ENCODE results near the gene CSF3R.

The CSF3R gene

GRCh38 chr1:36455386-36455785, 27.3 kb downstream of the CSF3R start:
- peaks cover 57% of the 10 kb centered on the region for H3K36me3 ChIP-seq (ENCODE audit: control insufficient read depth, insufficient read depth, low read length)

GRCh38 chr1:36453600-36454388, 28.9 kb downstream of the CSF3R start:
- Histone ChIP-seq H3K9me3 (ENCODE audit: control insufficient read depth, insufficient read depth, low read length) (no peaks in the 10 kb centered on the region), H3K4me3 (ENCODE audit: low read depth, low read length) (no peak overlapping the region), H3K27me3 (ENCODE audit: control insufficient read depth, insufficient read depth, low read length) (no peaks in the 10 kb centered on the region), H3K9ac (ENCODE audit: low read depth, low read length) (no peak overlapping the region), H3K27ac (ENCODE audit: low read depth, low read length) (no peak overlapping the region), H3K36me3 (ENCODE audit: control insufficient read depth, insufficient read depth, low read length) (peaks cover 43% of the 10 kb centered on the region), H3K4me1 (ENCODE audit: control insufficient read depth, insufficient read depth, low read length) (no peaks in the 10 kb centered on the region; the same call in 1 of the 2 replicates)

More at GRCh38 chr1:36455386-36455785, 27.3 kb downstream of the CSF3R start:
- Histone ChIP-seq H3K4me1 (ENCODE audit: control insufficient read depth, insufficient read depth, low read length) (no peaks in the 10 kb centered on the region), H3K27ac (ENCODE audit: low read depth, low read length) (no peak overlapping the region), H3K9ac (ENCODE audit: low read depth, low read length) (no peak overlapping the region), H3K27me3 (ENCODE audit: control insufficient read depth, insufficient read depth, low read length) (no peaks in the 10 kb centered on the region), H3K9me3 (ENCODE audit: control insufficient read depth, insufficient read depth, low read length) (no peaks in the 10 kb centered on the region), H3K4me3 (ENCODE audit: low read depth, low read length) (no peak overlapping the region)

- Histone ChIP-seq H3K9me3 (ENCODE audit: control insufficient read depth, insufficient read depth, low read length) (no peaks in the 10 kb centered on the region), H3K4me3 (ENCODE audit: low read depth, low read length) (no peak overlapping the region), H3K36me3 (ENCODE audit: control insufficient read depth, insufficient read depth, low read length) (peaks cover 36% of the 10 kb centered on the region), H3K27ac (ENCODE audit: low read depth, low read length) (no peak overlapping the region), H3K27me3 (ENCODE audit: control insufficient read depth, insufficient read depth, low read length) (no peaks in the 10 kb centered on the region), H3K9ac (ENCODE audit: low read depth, low read length) (no peak overlapping the region), H3K4me1 (ENCODE audit: control insufficient read depth, insufficient read depth, low read length) (no peaks in the 10 kb centered on the region; the same call in 1 of the 2 replicates)
These were observed 29.7 kb downstream of the CSF3R start for GRCh38 chr1:36453051-36453450.

- peaks cover 3% of the 10 kb centered on the region for H3K4me1 ChIP-seq (ENCODE audit: control insufficient read depth, insufficient read depth, low read length)
- no peaks in the 10 kb centered on the region for H3K9me3 ChIP-seq (ENCODE audit: control insufficient read depth, insufficient read depth, low read length)
- H3K27me3 ChIP-seq (ENCODE audit: control insufficient read depth, insufficient read depth, low read length) = no peaks in the 10 kb centered on the region
- H3K36me3 ChIP-seq (ENCODE audit: control insufficient read depth, insufficient read depth, low read length) = peaks cover 17% of the 10 kb centered on the region
- peak overlapping the region; percentile 73 for H3K9ac ChIP-seq (ENCODE audit: low read depth, low read length)
- H3K4me3 ChIP-seq (ENCODE audit: low read depth, low read length) = peak overlapping the region; percentile 73
- H3K27ac ChIP-seq (ENCODE audit: low read depth, low read length) = peak overlapping the region; percentile 72
These were observed 31.8 kb downstream of the CSF3R start for GRCh38 chr1:36450919-36451305.

- peaks cover 3% of the 10 kb centered on the region for H3K4me1 ChIP-seq (ENCODE audit: control insufficient read depth, insufficient read depth, low read length)
- H3K9ac ChIP-seq (ENCODE audit: low read depth, low read length) = peak within 1 kb of the TSS; percentile 73
- H3K27ac ChIP-seq (ENCODE audit: low read depth, low read length) = peak within 1 kb of the TSS; percentile 72
- H3K27me3 ChIP-seq (ENCODE audit: control insufficient read depth, insufficient read depth, low read length) = no peaks in the 10 kb centered on the region
- peak within 1 kb of the TSS; percentile 73 for H3K4me3 ChIP-seq (ENCODE audit: low read depth, low read length)
- H3K9me3 ChIP-seq (ENCODE audit: control insufficient read depth, insufficient read depth, low read length) = no peaks in the 10 kb centered on the region
- peaks cover 12% of the 10 kb centered on the region for H3K36me3 ChIP-seq (ENCODE audit: control insufficient read depth, insufficient read depth, low read length)
These were observed 32.3 kb downstream of the CSF3R start, which contains the start of gene OSCP1 for GRCh38 chr1:36450270-36450918. TSS of gene OSCP1 (minus strand) at chr1:36450451. CDS start at chr1:36450369, 82 bp downstream.

- Histone ChIP-seq H3K9me3 (ENCODE audit: control insufficient read depth, insufficient read depth, low read length) (no peaks in the 10 kb centered on the region), H3K27ac (ENCODE audit: low read depth, low read length) (no peak overlapping the region), H3K27me3 (ENCODE audit: control insufficient read depth, insufficient read depth, low read length) (no peaks in the 10 kb centered on the region), H3K4me3 (ENCODE audit: low read depth, low read length) (no peak overlapping the region), H3K9ac (ENCODE audit: low read depth, low read length) (no peak overlapping the region), H3K4me1 (ENCODE audit: control insufficient read depth, insufficient read depth, low read length) (peaks cover 6% of the 10 kb centered on the region), H3K36me3 (ENCODE audit: control insufficient read depth, insufficient read depth, low read length) (no peaks in the 10 kb centered on the region)
These were observed 34.1 kb downstream of the CSF3R start for GRCh38 chr1:36448530-36449056.

GRCh38 chr1:36447450-36447849, 35.3 kb downstream of the CSF3R start:
- Histone ChIP-seq H3K27ac (ENCODE audit: low read depth, low read length) (no peak overlapping the region), H3K4me3 (ENCODE audit: low read depth, low read length) (no peak overlapping the region), H3K36me3 (ENCODE audit: control insufficient read depth, insufficient read depth, low read length) (no peaks in the 10 kb centered on the region)

GRCh38 chr1:36446746-36447145, 36.0 kb downstream of the CSF3R start:
- Histone ChIP-seq H3K4me1 (ENCODE audit: control insufficient read depth, insufficient read depth, low read length) (peaks cover 6% of the 10 kb centered on the region), H3K27ac (ENCODE audit: low read depth, low read length) (no peak overlapping the region), H3K9ac (ENCODE audit: low read depth, low read length) (no peak overlapping the region), H3K27me3 (ENCODE audit: control insufficient read depth, insufficient read depth, low read length) (no peaks in the 10 kb centered on the region), H3K36me3 (ENCODE audit: control insufficient read depth, insufficient read depth, low read length) (no peaks in the 10 kb centered on the region), H3K4me3 (ENCODE audit: low read depth, low read length) (no peak overlapping the region), H3K9me3 (ENCODE audit: control insufficient read depth, insufficient read depth, low read length) (no peaks in the 10 kb centered on the region)

More at GRCh38 chr1:36447450-36447849, 35.3 kb downstream of the CSF3R start:
- Histone ChIP-seq H3K9ac (ENCODE audit: low read depth, low read length) (no peak overlapping the region), H3K27me3 (ENCODE audit: control insufficient read depth, insufficient read depth, low read length) (no peaks in the 10 kb centered on the region), H3K4me1 (ENCODE audit: control insufficient read depth, insufficient read depth, low read length) (peaks cover 6% of the 10 kb centered on the region), H3K9me3 (ENCODE audit: control insufficient read depth, insufficient read depth, low read length) (no peaks in the 10 kb centered on the region)

- H3K9me3 ChIP-seq (ENCODE audit: control insufficient read depth, insufficient read depth, low read length) = no peaks in the 10 kb centered on the region
- H3K27ac ChIP-seq (ENCODE audit: low read depth, low read length) = no peak overlapping the region
These were observed 36.4 kb downstream of the CSF3R start for GRCh38 chr1:36446271-36446670.

GRCh38 chr1:36443297-36443696, 39.4 kb downstream of the CSF3R start:
- Histone ChIP-seq H3K27ac (ENCODE audit: low read depth, low read length) (no peak overlapping the region), H3K4me1 (ENCODE audit: control insufficient read depth, insufficient read depth, low read length) (peaks cover 9% of the 10 kb centered on the region), H3K9me3 (ENCODE audit: control insufficient read depth, insufficient read depth, low read length) (no peaks in the 10 kb centered on the region), H3K9ac (ENCODE audit: low read depth, low read length) (no peak overlapping the region), H3K27me3 (ENCODE audit: control insufficient read depth, insufficient read depth, low read length) (no peaks in the 10 kb centered on the region), H3K36me3 (ENCODE audit: control insufficient read depth, insufficient read depth, low read length) (no peaks in the 10 kb centered on the region), H3K4me3 (ENCODE audit: low read depth, low read length) (no peak overlapping the region)

More at GRCh38 chr1:36446271-36446670, 36.4 kb downstream of the CSF3R start:
- Histone ChIP-seq H3K36me3 (ENCODE audit: control insufficient read depth, insufficient read depth, low read length) (no peaks in the 10 kb centered on the region), H3K4me3 (ENCODE audit: low read depth, low read length) (no peak overlapping the region), H3K9ac (ENCODE audit: low read depth, low read length) (no peak overlapping the region), H3K4me1 (ENCODE audit: control insufficient read depth, insufficient read depth, low read length) (peaks cover 6% of the 10 kb centered on the region), H3K27me3 (ENCODE audit: control insufficient read depth, insufficient read depth, low read length) (no peaks in the 10 kb centered on the region)

- Histone ChIP-seq H3K4me1 (ENCODE audit: control insufficient read depth, insufficient read depth, low read length) (peaks cover 9% of the 10 kb centered on the region), H3K4me3 (ENCODE audit: low read depth, low read length) (no peak overlapping the region), H3K9me3 (ENCODE audit: control insufficient read depth, insufficient read depth, low read length) (no peaks in the 10 kb centered on the region), H3K27me3 (ENCODE audit: control insufficient read depth, insufficient read depth, low read length) (no peaks in the 10 kb centered on the region), H3K9ac (ENCODE audit: low read depth, low read length) (no peak overlapping the region), H3K27ac (ENCODE audit: low read depth, low read length) (no peak overlapping the region), H3K36me3 (ENCODE audit: control insufficient read depth, insufficient read depth, low read length) (no peaks in the 10 kb centered on the region)
These were observed 40.4 kb downstream of the CSF3R start for GRCh38 chr1:36442337-36442736.

Data from HUES48 (cell line).